Measurements from ENCODE around the gene ALKAL2. TPM values are rescaled to one million over a fixed set of nuclear protein-coding genes. Genes with fewer than 3 reads are reported as not detected.

Gene ALKAL2
- total RNA-seq, 1 donor: not detected

DNA sequence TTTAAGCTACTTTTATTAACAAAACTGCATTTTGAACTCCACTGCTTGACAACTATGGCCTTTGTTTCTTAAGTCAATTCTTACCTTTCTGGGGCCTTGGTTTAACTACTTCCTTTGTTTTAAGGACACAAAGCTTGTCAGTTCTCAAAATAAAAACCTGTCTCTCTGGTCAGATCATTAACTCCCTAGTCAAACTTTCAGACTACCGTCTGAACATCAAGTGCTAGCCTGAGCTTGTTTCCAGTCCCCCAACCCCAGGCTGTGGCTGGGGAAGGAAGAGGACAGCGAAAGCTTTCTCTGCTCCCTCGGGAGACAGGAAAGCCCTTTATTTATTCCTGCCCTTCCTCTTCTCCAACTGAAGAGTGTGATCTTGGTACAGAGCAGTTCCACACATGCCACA lies 25.8 kb downstream of the ALKAL2 start:
- peaks cover 9% of the 10 kb centered on the region for H4K20me1 ChIP-seq (ENCODE audit: insufficient read depth, low read length)
- no peak overlapping the region for H3K4me3 ChIP-seq (ENCODE audit: insufficient read depth, low read length)
- H3K27ac ChIP-seq (ENCODE audit: low read depth, low read length): no peak overlapping the region
- TF ChIP-seq, protein P1, sequence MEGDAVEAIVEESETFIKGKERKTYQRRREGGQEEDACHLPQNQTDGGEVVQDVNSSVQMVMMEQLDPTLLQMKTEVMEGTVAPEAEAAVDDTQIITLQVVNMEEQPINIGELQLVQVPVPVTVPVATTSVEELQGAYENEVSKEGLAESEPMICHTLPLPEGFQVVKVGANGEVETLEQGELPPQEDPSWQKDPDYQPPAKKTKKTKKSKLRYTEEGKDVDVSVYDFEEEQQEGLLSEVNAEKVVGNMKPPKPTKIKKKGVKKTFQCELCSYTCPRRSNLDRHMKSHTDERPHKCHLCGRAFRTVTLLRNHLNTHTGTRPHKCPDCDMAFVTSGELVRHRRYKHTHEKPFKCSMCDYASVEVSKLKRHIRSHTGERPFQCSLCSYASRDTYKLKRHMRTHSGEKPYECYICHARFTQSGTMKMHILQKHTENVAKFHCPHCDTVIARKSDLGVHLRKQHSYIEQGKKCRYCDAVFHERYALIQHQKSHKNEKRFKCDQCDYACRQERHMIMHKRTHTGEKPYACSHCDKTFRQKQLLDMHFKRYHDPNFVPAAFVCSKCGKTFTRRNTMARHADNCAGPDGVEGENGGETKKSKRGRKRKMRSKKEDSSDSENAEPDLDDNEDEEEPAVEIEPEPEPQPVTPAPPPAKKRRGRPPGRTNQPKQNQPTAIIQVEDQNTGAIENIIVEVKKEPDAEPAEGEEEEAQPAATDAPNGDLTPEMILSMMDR (IDR thresholded peaks at IDR 0.05; ENCODE audit: extremely low read depth, low read depth, low read length): no peak
- no peak overlapping the region for H2AFZ ChIP-seq (ENCODE audit: low read length)
- H3K79me2 ChIP-seq (ENCODE audit: insufficient read depth, low read length): peaks cover 41% of the 10 kb centered on the region
- H3K4me2 ChIP-seq (ENCODE audit: insufficient read depth, low read length): no peak overlapping the region
- peaks cover 7% of the 10 kb centered on the region for H3K4me1 ChIP-seq (ENCODE audit: insufficient read depth, low read length)
- H3K36me3 ChIP-seq (ENCODE audit: insufficient read depth, low read length): no peaks in the 10 kb centered on the region
- no peaks in the 10 kb centered on the region for H3K27me3 ChIP-seq (ENCODE audit: insufficient read depth, low read length)
- no peaks in the 10 kb centered on the region for H3K9me3 ChIP-seq (ENCODE audit: low read depth, low read length)
- DNase-seq (ENCODE audit: insufficient read length, low spot score, missing footprints): no peak

DNA sequence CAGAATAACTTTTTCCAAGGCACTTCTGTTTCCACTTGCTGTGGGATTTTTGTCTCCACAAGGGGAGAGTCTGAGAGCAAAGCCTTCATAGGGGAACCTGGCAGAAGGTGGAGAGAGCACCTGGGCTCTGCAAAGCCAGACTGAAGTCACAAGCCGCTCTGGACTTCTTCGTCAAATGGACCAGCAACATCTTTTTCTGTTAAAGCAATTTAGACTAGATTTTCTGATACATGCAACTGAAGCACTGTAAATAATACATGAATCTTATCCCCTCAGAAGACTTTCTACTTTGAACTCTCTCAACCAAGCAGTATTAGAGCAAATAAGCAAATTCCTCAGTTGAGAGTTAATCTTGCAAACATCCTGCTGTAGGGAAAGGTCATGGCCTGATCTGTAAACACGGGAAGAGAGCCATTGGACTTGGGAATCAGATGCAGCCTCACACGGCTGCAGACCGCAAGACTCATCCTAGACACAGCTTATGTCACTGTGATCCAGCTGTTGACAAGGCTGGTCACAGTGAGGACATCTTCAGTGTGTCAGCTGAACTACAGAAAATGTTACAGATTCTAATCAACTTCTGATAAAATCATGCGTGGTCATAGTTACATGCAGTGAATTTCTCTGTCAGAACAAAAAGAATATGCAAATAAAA lies 27.3 kb downstream of the ALKAL2 start:
- no peak for DNase-seq (ENCODE audit: insufficient read length, low spot score, missing footprints)
- Histone ChIP-seq H3K4me3 (ENCODE audit: insufficient read depth, low read length) (no peak overlapping the region), H3K9me3 (ENCODE audit: low read depth, low read length) (no peaks in the 10 kb centered on the region), H3K4me2 (ENCODE audit: insufficient read depth, low read length) (no peak overlapping the region), H3K27ac (ENCODE audit: low read depth, low read length) (no peak overlapping the region), H4K20me1 (ENCODE audit: insufficient read depth, low read length) (no peaks in the 10 kb centered on the region), H3K4me1 (ENCODE audit: insufficient read depth, low read length) (peaks cover 4% of the 10 kb centered on the region), H3K79me2 (ENCODE audit: insufficient read depth, low read length) (peaks cover 26% of the 10 kb centered on the region), H3K36me3 (ENCODE audit: insufficient read depth, low read length) (no peaks in the 10 kb centered on the region), H2AFZ (ENCODE audit: low read length) (no peak overlapping the region), H3K27me3 (ENCODE audit: insufficient read depth, low read length) (no peaks in the 10 kb centered on the region)
- TF ChIP-seq, protein P1 (IDR thresholded peaks at IDR 0.05; ENCODE audit: extremely low read depth, low read depth, low read length): no peak

DNA sequence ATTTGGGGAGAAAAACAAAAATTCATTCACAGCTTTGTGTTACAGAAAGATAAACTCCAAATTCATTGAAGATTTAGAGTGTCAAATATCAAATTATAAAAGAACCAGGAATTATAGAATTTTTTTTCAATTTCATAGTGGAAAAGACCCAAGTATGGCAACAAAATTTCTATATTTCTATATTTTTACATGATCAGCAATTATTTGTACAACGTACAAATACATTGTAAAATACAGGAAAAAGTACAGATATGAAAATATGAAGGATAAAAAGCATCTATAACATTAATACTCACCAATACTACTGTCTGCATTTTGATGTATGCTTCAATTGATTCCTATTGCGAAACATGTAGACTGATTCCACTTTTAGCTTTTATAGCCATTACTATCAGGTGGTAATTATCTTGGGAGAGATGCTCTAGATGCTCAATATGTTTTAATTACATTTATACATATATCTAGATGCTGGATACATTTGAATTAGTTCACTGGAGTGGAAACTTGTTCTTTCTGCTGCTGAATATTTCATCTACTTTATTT lies 28.0 kb downstream of the ALKAL2 start:
- no peaks in the 10 kb centered on the region for H4K20me1 ChIP-seq (ENCODE audit: insufficient read depth, low read length)
- no peaks in the 10 kb centered on the region for H3K9me3 ChIP-seq (ENCODE audit: low read depth, low read length)
- no peak for DNase-seq (ENCODE audit: insufficient read length, low spot score, missing footprints)
- H2AFZ ChIP-seq (ENCODE audit: low read length): no peak overlapping the region
- no peaks in the 10 kb centered on the region for H3K4me1 ChIP-seq (ENCODE audit: insufficient read depth, low read length)
- no peak overlapping the region for H3K4me2 ChIP-seq (ENCODE audit: insufficient read depth, low read length)
- no peak overlapping the region for H3K4me3 ChIP-seq (ENCODE audit: insufficient read depth, low read length)
- TF ChIP-seq, protein P1 (IDR thresholded peaks at IDR 0.05; ENCODE audit: extremely low read depth, low read depth, low read length): no peak
- H3K27ac ChIP-seq (ENCODE audit: low read depth, low read length): no peak overlapping the region
- peaks cover 18% of the 10 kb centered on the region for H3K79me2 ChIP-seq (ENCODE audit: insufficient read depth, low read length)
- no peaks in the 10 kb centered on the region for H3K27me3 ChIP-seq (ENCODE audit: insufficient read depth, low read length)
- no peaks in the 10 kb centered on the region for H3K36me3 ChIP-seq (ENCODE audit: insufficient read depth, low read length)

DNA sequence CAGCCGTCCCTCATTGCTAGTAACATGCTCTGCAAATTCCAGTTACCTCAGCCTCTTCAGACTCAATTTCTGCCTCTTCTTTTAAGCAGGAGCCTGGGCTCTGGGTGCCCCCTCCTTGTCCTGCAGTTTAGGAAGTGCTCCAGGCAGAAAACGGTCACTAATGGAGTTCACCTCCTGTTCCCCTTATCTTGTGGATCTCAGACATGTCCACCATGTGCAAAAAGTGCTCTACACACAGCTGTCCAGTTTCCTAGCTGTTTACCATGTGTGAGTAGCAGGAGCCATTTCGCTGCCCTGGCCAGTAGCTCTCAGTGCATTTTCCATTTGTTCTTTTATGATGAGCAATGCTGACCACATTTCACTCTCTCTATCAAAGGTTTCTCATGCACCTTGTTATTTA lies 29.0 kb downstream of the ALKAL2 start:
- H3K27me3 ChIP-seq (ENCODE audit: insufficient read depth, low read length): no peaks in the 10 kb centered on the region
- DNase-seq (ENCODE audit: insufficient read length, low spot score, missing footprints): no peak
- no peak overlapping the region for H2AFZ ChIP-seq (ENCODE audit: low read length)
- H4K20me1 ChIP-seq (ENCODE audit: insufficient read depth, low read length): no peaks in the 10 kb centered on the region
- no peaks in the 10 kb centered on the region for H3K36me3 ChIP-seq (ENCODE audit: insufficient read depth, low read length)
- H3K27ac ChIP-seq (ENCODE audit: low read depth, low read length): no peak overlapping the region
- no peaks in the 10 kb centered on the region for H3K9me3 ChIP-seq (ENCODE audit: low read depth, low read length)
- no peak overlapping the region for H3K4me2 ChIP-seq (ENCODE audit: insufficient read depth, low read length)
- peaks cover 13% of the 10 kb centered on the region for H3K79me2 ChIP-seq (ENCODE audit: insufficient read depth, low read length)
- no peaks in the 10 kb centered on the region for H3K4me1 ChIP-seq (ENCODE audit: insufficient read depth, low read length)
- H3K4me3 ChIP-seq (ENCODE audit: insufficient read depth, low read length): no peak overlapping the region
- TF ChIP-seq, protein P1 (IDR thresholded peaks at IDR 0.05; ENCODE audit: extremely low read depth, low read depth, low read length): no peak

Data from osteoblast (primary cell).